ENCODE data around the gene PTH1R.

PTH1R gene

GRCh38 chr3:46871222-46871621 is 6.3 kb upstream of the PTH1R start:
- in situ Hi-C loops (cut with HindIII; ENCODE audit: low pct_ligation_motif_present, low sequenced_read_pairs): no loop called here
- peak; percentile 31 for DNase-seq
- TF ChIP-seq, protein P1, sequence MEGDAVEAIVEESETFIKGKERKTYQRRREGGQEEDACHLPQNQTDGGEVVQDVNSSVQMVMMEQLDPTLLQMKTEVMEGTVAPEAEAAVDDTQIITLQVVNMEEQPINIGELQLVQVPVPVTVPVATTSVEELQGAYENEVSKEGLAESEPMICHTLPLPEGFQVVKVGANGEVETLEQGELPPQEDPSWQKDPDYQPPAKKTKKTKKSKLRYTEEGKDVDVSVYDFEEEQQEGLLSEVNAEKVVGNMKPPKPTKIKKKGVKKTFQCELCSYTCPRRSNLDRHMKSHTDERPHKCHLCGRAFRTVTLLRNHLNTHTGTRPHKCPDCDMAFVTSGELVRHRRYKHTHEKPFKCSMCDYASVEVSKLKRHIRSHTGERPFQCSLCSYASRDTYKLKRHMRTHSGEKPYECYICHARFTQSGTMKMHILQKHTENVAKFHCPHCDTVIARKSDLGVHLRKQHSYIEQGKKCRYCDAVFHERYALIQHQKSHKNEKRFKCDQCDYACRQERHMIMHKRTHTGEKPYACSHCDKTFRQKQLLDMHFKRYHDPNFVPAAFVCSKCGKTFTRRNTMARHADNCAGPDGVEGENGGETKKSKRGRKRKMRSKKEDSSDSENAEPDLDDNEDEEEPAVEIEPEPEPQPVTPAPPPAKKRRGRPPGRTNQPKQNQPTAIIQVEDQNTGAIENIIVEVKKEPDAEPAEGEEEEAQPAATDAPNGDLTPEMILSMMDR (IDR thresholded peaks at IDR 0.05; ENCODE audit: low read depth, low read length, missing control alignments): no peak
- H3K27ac ChIP-seq: no peak overlapping the region
- H3K36me3 ChIP-seq (replicated peaks): no peaks in the 10 kb centered on the region
- H3K27me3 ChIP-seq (replicated peaks): peaks cover 4% of the 10 kb centered on the region
- no peak overlapping the region for H3K4me3 ChIP-seq (ENCODE audit: low read depth, low read length)

- Histone ChIP-seq H3K27ac (no peak overlapping the region), H3K4me3 (ENCODE audit: low read depth, low read length) (no peak overlapping the region), H3K36me3 (replicated peaks) (no peaks in the 10 kb centered on the region), H3K27me3 (replicated peaks) (peaks cover 4% of the 10 kb centered on the region)
- in situ Hi-C loops (cut with HindIII; ENCODE audit: low pct_ligation_motif_present, low sequenced_read_pairs): no loop called here
- TF ChIP-seq, protein P1 (IDR thresholded peaks at IDR 0.05; ENCODE audit: low read depth, low read length, missing control alignments): no peak
- no peak for DNase-seq
These were observed 4.0 kb upstream of the PTH1R start for GRCh38 chr3:46873521-46873920.

- peaks cover 4% of the 10 kb centered on the region for H3K27me3 ChIP-seq (replicated peaks)
- TF ChIP-seq, protein P1 (IDR thresholded peaks at IDR 0.05; ENCODE audit: low read depth, low read length, missing control alignments): no peak
These were observed 3.1 kb upstream of the PTH1R start for GRCh38 chr3:46874430-46874829.

GRCh38 chr3:46875560-46875959 is 2.0 kb upstream of the PTH1R start:
- H3K4me3 ChIP-seq (ENCODE audit: low read depth, low read length): no peak overlapping the region
- no peaks in the 10 kb centered on the region for H3K36me3 ChIP-seq (replicated peaks)
- in situ Hi-C loops (cut with HindIII; ENCODE audit: low pct_ligation_motif_present, low sequenced_read_pairs): no loop called here
- no peak overlapping the region for H3K27ac ChIP-seq
- H3K27me3 ChIP-seq (replicated peaks): no peaks in the 10 kb centered on the region
- TF ChIP-seq, protein P1 (IDR thresholded peaks at IDR 0.05; ENCODE audit: low read depth, low read length, missing control alignments): no peak
- DNase-seq: no peak

More at GRCh38 chr3:46874430-46874829, 3.1 kb upstream of the PTH1R start:
- in situ Hi-C loops (cut with HindIII; ENCODE audit: low pct_ligation_motif_present, low sequenced_read_pairs): no loop called here
- no peaks in the 10 kb centered on the region for H3K36me3 ChIP-seq (replicated peaks)
- no peak for DNase-seq
- H3K4me3 ChIP-seq (ENCODE audit: low read depth, low read length): no peak overlapping the region
- no peak overlapping the region for H3K27ac ChIP-seq

DNA sequence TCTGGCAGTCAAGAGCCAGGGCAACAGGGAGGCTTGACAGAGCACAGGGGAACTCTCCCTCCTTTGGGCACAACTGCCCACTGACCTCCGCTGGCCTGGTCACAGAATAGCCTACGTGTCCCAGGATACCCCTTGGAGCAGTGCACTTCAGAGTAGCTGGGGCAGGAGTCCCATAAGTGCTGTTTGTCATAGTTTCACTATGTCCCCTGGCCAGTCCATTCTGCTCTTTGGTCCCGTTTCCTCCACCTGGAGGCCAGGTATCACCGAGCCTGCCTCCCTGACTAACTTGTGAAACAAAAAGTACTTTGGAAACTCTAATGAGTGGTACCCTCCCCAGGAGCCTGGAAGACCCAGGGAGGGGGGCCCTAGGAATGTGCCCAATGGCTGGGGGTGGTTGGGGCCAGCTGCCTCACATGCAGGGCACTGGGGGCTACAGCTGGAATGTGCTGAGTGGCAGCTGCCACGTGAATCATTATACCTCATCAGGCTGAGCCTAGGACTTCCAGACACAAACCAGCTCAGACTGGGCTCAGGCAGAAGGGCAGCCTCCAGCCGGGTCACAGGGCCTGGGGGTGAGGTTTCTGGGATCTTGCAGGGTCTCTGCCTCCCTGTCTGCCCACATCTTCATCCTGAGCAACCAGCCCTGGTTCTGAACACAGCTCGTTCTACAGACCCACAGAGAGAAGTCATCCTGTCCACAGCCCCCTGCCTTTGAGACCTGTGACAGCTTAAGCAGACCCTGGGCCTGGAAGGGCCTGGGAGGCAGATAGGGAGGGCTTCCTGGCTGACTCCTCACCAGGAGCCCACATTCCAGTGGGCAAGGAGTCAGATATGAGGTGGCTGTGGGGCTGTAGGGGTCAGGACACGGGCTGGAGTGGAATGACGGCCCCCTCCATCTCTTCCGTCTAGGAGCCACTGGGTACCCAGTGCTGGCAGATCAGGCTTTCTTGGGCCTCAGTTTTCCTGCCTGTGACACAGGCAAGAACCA is 914 bp upstream of the PTH1R start:
- no peak for DNase-seq
- TF ChIP-seq, protein P1 (IDR thresholded peaks at IDR 0.05; ENCODE audit: low read depth, low read length, missing control alignments): no peak
- Histone ChIP-seq H3K4me3 (ENCODE audit: low read depth, low read length) (no peak overlapping the region), H3K36me3 (replicated peaks) (no peaks in the 10 kb centered on the region), H3K27me3 (replicated peaks) (peaks cover 5% of the 10 kb centered on the region), H3K27ac (no peak overlapping the region)
- in situ Hi-C loops (cut with HindIII; ENCODE audit: low pct_ligation_motif_present, low sequenced_read_pairs): no loop called here
